HG03066 (cell line): Measurements from ENCODE around the gene ARHGAP10.

ENCODE experiments used
- ATAC-seq: cut with Tn5 transposase; IDR thresholded peaks from one replicate; pipeline ENCODE4 v1.9.1; 2021; ENCODE audit warnings: low read depth; ENCODE audit not compliant: unreplicated experiment

Gene ARHGAP10

DNA sequence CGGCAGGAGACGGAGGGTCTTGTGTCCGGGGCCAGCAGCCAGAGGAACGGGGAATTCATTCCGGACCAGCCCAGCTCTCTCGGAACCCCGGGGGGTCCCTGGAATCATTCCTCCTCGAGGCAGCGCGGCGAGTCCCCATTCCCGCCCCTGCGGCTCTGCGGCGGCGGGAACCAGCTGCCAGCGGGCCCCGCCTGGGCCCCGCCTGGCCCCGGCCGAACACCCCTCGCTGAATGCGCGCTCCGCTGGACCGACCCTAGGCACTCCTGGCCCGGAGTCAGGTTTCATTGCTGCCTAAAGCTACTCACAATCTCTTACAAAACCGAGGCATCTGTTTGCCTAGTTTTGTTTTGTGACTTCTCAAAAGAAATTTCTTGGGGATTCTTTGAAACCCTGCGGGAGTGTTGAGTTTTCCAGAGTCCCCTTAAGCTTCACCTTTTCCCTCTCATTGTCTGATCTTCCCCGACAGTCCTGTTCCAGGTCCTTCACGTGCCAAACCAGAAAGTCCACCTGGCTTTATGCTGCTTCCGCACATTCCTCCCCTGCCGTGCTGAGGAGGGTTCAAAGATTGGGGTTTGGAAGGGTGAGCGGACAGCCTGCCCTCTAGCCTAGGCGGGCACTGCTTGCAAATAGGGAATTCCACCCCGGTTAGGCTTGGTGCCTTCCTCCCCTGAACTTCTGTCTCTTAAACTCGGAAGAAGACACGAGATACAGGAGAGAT lies 789 bp downstream of the ARHGAP10 start:
- peak; percentile 20 for ATAC-seq

DNA sequence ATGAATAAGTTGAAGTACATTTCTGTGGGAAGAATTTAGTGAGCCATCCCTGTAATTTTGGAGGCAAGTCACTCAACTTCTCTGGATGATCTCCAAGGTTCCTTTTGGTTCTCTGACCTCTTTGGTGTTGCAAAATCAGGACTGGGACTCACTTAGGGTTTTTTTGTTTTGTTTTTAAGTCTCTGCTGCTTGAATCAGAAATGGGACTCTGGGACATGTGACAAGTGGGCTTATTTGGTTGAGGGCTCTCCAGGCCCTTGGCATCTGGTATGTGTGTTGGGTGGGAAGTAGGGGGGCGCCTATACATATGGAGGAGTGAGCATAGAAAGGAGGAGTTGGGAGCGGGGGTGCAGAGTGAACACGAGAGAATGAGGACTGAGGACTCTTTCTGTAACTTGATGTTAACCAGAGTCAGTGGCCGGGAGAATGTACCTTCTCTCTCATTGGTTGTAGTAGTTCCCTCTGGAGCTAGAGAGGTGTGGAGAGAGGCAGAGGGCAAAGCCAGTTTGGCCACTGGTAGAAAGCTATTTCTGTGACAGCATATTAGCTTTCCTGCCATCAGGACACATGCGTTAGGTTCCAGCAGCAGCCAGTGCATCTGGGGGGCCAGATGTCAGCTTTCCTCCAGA lies 1.9 kb downstream of the ARHGAP10 start:
- no peak for ATAC-seq

DNA sequence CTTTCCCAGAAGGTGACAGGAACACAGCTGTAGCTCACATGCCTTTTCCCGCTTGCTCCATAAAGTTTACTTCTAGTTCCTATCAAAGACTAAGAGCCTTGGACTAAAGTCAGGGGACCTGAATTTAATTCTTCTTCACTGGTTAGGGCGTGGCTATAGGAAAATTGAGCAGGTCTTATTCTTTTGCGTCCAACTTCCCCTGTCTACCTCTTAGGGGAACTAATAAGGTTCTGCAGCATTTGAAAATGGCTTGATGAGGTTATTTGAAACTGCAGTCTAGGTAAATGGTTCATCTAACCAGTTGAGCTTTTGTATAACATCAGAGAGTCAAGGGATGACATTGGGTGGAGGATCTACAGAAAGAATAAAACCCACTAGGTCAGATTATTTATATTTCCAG lies 2.6 kb downstream of the ARHGAP10 start:
- ATAC-seq, result no peak

DNA sequence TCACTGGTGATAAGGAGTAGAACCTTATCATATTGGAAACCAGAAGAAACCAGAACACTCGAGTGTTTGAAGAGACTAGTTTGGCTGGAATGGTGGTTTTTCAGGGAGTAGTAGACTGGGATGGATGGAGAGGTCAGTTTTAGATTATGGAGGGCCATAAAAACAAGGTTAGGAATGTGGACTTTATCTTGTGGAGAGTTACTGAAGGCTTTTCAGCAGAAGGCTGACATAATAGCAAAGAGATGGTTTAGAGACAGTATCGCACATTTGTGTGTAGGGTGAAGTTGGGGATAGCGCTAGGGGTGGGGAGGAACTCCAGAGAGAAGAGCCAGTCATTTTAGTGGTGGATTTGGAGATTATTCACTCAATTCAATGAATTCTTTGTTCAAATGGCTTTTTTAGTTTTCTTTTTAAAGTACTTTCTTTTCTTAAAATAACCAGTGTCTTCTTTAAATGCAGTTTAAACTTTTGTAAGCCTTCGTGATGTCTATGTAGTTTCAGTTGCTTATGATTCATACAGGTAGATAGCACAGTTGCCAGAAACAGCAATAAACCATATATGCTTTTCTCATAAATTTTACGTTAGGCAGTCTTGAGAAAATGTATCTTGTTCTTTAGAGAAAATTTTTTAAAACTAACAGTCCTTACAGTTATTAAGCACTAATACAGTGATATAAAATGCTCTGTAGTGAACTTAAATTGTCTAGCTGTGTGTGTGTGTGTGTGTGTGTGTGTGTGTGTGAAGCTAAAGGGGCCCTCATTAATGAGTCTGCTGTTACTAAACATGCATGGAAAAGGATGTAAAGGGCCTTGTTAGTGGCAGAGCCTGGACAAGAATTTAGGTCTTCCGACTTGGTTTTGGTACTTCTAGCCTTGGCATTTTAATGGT lies 3.8 kb downstream of the ARHGAP10 start:
- peak; percentile 30 for ATAC-seq

DNA sequence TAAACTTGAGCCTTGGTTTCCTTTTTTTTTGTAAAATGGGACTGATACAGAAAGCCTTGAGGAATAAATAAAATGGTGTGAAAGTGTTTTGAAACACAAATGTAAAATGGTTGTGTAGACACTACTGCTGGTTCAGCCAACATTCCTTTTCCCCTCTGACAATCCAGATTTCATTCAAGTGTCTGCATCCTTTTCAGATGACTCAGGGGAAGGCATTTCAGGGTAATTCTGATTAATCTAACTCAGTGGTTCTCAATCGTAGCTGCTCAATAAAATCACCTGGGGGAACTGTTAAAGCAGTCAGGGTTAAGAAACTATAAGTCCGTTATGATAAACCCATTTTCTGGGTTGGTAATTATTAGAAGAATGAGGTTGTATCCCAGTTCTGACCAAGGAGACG lies 4.6 kb downstream of the ARHGAP10 start:
- ATAC-seq, result no peak

DNA sequence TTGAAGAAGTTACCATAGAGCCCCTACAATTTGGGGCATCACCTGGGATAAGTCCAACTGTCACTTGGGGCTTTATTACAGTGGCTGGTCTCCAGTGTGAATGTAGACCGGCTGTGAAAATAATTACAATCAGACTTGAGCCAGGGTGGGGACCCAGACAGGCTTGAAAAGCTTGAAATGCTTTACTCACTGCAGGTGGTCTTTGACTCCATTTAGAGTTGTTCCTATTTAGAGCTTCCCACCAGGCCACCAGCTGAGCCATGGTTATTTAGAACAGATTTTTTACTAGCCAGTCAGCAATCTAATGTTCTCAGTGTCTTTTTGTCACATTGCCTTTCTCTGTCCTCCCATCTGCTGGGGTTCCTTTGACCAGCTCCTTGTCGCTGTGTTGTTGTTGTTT lies 5.7 kb downstream of the ARHGAP10 start:
- ATAC-seq, result no peak

DNA sequence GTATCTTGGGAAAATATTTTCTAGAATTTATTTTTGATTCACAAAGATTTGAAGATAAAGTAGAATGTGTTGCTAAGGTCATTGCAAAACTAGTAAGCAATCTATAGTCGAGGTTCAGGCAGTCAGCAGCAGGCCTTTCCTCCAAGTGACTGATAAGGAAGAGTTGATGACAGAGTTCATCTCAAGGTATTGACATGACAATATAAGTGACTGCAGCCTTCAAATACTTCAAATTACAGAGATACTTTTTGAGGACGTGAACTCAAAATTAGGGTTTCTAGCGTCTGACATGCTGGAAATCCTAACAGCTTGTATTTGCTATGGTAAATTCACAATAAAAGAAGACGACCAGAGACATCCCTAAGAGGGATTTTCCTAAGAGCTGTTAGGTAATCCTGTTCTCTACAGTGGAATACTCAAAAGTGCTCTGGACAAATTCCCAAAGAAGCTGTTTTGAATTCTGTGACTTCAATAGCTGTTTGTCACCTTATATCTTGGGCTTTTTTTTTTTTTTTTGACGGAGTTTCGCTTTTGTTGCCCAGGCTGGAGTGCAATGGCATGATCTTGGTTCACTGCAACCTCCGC lies 7.4 kb downstream of the ARHGAP10 start:
- ATAC-seq, result no peak

DNA sequence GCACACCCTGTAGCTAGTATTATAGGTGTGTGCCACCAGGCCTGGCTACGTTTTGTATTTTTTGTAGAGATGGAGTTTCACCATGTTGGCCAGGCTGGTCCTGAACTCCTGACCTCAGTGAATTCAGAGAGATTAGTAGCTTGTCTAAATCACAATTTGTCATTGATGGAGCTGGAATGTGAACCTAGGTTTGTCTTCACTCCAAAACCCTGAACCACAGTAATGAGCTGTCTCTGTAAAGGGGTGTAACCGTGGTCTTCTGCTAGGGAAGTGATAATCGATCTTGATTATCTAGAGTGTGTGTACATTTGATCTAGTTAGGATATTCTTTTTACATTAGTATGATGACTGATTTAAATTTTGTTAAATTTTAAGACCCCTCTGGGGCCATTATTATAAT lies 8.3 kb downstream of the ARHGAP10 start:
- ATAC-seq, result no peak

DNA sequence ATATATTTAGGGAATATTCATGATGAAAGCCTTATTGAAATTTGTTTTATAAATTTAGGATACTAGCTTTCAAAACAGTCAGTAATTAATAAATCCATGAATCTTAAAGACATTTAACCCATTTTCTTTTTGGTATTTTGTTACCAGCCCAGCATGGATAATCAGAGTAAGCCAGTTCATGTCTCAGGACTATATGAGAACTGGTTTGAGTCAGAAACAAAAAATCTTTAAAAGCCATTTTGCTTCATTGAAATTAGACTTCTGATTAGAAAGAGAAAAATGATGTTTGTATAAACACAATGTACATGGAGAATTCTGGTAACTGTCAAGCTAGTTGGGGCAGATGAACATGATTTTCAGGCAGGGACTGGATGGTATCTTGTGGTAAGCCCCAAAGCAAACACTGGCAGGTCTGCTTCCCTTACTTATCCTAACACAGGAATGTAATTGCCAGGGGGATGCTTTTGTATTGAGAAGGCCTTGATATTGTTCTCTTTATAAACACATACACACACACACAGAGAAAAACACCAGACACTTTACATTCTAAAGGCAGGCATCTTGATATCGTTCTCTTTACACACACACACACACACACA lies 9.4 kb downstream of the ARHGAP10 start:
- ATAC-seq, result no peak

DNA sequence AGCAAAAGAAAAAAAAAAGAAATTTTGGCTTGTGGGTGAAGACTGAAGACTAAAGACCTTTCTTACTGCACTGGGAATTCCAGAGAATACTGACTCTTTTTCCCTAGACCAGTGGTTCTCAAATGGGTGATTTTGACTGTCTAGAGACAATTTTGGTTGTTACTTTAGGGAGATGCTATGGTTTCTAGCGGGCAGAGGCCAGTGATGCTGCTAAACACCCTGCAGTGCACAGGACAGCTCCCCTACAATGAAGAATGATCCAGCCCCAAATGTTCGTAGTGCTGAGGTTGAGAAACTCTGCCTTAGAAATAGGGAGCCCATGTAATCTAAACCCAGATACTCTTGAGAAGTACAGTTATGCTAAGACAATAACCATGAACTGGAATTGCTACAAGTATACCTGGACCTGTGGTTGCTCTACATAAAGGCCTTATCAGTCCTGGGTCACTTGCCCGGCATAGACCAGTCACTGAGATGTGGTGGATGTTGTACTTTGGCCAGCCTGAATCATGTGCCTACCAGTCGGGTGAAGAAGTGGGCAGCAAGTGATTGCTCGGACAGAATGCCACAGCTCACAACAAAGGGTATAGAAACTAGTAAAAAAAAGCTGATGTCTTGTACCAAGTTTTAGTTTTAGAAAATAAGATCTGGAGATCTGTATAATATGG lies 16.0 kb downstream of the ARHGAP10 start:
- no peak for ATAC-seq

DNA sequence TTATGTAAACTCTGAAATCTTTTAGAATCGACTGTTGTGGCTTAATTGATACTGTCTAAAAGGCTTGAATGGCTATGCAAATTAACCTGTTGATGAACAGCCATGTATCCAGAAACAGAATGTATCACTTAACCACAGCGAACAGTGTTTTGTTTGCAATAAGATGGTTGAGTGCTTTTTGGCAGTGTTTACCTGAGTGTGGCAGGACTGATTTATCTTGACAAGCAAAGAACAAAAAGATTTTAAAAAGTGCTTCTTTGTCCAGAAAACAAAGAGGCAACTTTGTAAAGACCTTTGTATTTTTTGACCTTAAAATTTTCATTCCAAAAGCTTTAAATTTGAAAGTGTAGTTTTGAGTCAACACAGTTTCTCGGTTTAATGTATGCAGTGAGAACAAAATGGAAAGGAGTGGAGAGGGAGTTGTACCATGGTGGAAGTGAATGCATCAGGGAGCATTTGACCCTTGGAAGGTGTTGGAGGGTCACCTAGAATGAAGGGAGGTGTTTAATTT lies 18.0 kb downstream of the ARHGAP10 start:
- peak; percentile 96 for ATAC-seq

DNA sequence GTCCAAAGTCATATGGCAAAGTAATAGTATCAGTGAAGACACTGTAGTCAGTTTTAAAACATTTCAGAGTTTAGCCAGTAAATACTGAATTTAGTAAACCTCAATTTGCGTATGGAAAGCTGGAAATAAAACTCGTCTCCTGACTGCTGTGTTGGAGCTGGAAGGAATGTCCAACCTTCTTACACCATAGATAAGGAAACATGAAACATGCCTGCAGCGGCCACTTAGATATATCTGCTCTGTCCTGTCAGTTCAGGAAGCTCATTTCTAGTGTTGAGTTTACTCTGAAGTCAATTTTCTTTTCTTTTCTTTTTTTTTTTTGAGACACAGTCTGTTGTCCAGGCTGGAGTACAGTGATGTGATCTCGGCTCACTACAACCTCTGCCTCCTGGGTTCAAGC lies 21.2 kb downstream of the ARHGAP10 start:
- ATAC-seq, result no peak

DNA sequence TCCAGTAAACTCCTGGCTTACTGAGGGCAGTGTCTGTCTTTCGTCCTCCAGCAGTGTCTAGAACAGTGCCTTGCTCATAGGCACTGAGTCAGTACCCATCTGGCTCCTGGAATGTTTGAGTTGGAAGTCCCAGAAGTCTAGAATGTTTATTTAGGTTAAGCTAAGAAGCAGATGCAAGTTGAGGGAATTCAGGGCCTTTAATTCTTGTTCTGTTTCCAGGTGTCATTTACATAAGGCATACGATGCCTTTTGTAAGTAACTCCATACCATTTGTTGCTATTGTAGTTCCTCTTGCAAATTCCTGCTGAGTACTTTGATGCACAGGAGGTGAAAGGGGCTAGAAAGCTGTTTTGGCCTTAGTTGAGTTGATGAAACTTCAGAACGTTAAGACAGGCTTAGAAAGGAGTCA lies 22.2 kb downstream of the ARHGAP10 start:
- no peak for ATAC-seq

DNA sequence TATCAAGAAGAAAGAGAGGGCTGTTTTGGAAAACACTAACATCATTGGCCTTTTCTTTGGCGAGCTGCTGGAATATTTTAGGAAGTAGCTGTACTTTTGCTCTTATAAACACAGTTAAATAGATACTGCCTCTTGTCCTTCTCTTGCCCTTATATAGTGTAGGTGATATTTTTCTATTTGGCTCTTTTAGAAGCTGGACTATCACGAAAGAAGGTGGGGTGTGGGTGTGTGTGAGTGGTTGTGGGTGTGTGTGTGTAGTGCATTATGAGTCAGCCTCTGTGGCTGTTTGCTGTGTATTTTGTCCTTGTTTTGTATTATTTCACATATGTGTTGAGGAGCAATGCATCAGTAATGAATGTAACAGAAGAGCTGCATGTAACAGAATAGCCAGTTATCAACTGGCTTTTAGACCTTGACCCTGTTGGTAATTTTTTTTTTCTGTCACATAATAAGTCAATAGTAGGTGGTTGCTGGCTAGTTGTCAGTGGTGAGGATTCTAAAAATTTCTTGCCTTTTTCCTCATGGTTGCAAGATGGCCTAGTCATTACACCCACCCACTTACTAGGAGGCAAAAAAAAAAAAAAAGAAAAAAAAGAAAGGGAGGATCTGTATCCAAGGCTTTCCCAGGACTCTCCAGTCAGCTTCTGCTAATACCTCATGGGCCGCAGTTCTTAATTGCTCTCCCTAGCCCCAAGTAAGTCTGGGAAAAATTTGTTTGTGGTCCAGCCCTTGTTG lies 23.8 kb downstream of the ARHGAP10 start:
- ATAC-seq, result peak; percentile 37

DNA sequence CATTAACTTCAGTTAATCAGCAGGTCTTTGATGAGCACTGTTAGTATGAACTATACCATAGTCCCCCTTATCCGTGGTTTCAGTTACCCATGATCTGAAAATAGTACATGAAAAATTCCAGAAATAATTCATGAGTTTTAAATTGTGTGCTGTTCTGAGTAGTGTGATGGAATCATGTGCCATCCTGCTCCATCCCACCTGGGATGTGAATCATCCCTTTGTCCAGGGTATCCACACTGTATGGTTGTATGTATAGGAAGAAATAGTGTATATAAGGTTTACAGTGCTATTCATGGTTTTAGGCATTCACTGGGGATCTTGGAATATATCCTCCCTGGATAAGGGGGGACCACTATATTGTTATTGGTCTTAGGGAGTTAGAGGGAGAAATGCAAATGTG lies 24.5 kb downstream of the ARHGAP10 start:
- ATAC-seq, result no peak

DNA sequence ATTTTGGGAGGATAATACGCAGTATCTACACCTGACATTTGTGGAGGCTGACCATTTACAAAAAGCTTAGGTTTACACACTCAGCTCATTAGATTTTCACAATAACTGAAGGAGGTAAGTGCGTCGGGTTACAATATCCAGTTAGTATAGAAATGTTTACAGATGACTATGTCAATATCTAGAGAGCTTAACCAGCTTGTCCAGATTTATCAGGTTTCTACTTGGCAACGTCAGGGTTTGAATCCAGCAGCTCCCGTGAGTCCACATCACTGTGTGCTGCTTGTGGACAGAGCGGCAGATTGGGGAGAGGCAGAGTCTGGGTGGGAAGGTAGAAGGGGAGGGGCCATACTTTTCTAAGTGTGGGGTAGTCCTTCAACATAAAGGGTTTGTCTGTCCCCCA lies 28.3 kb downstream of the ARHGAP10 start:
- no peak for ATAC-seq

DNA sequence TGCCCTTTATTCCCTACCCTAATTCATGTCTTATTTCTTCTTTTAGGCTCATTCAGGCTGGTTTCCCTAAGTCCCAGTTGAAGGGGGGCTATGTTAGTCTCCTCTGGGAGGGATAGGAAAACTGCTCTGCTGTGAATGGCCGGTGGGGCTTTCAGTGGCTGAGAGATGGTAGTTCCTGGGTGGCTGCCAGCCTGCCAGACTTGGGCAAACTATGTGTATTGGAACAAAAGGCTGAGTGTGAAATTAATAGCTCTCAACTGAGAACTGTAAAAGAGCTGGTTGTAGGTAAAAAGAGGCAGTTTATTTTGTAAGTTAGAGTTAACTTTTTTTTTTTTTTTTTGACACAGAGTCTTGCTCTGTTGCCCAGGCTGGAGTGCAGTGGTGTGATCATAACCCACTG lies 28.8 kb downstream of the ARHGAP10 start:
- no peak for ATAC-seq

DNA sequence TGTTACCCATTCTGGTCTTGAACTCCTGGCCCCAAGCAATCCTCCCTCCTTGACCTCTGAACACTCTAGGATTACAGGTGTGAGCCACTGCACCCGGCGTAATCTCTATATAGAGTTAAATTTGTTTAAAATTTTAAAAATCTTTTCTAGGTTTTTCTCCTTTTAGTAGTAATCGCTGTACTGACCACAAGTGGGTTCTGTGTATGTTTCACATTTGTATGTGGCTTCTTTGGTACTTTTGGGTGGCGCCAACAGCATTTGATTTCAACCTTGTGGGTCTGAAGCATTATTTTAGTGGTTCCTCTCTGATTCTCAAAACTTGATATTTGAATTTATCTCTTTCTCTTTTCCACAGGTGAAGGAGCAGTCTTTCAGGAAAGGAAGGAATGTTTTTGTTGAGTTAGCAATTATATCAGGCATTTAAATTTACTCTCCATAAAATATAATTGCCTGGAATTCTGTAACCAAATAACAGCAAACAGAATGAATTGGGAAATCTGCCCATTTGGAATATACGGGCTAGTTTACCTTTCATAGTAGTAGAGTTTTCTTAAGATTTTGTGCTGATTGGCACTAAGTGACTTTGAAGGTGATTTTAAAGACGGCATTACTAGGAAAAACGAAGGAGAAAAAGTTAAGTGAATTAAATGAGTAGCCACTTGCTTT lies 29.5 kb downstream of the ARHGAP10 start:
- peak; percentile 52 for ATAC-seq

DNA sequence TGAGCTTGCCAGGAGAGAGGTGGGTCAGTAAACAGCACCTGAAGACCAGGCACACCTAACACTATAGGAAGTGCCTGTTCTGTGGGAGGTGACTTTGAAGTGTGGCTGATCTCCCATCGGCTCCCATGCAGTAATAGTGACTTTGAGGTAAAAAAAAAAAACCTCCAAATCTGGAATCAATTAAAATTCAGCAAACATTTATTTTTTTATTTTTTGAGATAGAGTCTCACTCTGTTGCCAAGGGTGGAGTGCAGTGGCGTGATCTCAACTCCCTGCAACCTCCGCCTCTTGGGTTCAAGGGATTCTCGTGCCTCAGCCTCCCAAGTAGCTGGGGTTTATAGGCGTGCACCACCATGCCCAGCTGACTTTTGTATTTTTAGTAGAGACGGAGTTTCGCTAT lies 32.4 kb downstream of the ARHGAP10 start:
- no peak for ATAC-seq
